DMS79 (cell line): ENCODE measurements around the gene METTL5.

Source experiments
- DNase-seq: peaks from one replicate; lab custom pipeline; 2025; lab: John Stamatoyannopoulos, UW

The METTL5 gene

DNA sequence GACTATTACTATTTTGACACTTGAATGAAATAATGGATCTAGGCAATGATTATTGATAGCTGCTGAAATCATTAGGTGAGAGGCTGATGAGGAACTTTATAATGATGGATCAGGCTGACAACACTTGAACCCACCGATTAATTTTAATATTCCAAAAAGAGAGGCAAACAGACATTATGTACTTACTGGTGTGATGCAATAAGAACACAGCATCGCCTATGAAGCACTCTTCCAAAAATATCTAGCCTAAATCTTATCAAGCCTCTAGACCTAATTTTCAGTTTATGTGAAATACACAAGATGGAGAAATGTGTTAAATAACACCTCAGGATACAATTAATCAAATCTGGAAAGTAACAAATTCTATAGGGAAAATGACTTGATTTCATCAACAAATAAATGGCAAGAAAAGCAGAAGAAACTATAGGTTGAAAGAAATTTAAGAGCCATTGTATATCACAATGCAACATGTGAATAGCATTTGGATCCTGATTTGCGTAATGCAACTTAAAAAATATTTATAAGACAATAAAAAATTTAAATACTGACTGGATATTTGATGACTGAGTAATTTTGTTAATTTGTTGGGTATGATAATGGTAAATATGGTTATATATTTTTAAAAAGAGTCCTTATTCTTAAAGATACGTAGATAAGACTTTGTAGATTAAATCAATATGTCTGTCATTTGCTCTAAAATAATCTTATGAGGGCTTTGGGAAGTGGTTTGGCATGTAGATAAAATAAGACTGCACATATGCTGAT lies 43.3 kb downstream of the METTL5 start:
- DNase-seq = no peak

- no peak for DNase-seq
Observed at GRCh38 chr2:169778446-169778845, 46.3 kb downstream of the METTL5 start.

DNA sequence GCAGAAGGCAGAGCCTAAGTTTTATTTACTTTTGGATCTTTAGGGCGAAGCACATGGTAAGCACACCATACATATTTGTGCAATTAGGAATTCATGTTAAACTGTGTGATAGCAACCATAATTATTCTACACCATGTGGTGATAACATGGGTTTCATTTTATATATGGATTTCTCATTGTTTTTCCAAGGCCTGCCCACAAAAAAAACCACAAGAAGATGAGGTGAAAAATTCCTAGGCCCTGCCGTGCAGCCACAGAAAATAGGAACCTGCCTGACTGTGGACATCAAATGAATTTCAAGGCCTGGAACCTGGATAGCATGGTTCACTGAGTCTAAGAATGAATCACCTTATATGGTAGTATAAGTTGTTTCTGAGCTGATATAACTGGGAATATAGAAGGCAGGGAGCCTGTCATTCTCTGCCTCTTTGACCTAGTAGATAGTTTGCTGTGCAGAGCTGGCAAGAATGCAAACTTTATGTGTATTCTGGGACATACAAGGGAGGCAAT lies 48.4 kb downstream of the METTL5 start:
- no peak for DNase-seq

- no peak for DNase-seq
Observed at GRCh38 chr2:169775765-169776164, 48.9 kb downstream of the METTL5 start.

GRCh38 chr2:169775354-169775753 lies 49.4 kb downstream of the METTL5 start:
- DNase-seq = no peak

GRCh38 chr2:169772651-169773050 lies 52.1 kb downstream of the METTL5 start:
- DNase-seq = no peak

- DNase-seq = no peak
Observed at GRCh38 chr2:169771612-169772011, 53.1 kb downstream of the METTL5 start.

GRCh38 chr2:169771021-169771420 lies 53.7 kb downstream of the METTL5 start:
- DNase-seq = no peak

- DNase-seq = no peak
Observed at GRCh38 chr2:169768262-169768995, 56.3 kb downstream of the METTL5 start.

GRCh38 chr2:169767243-169767888 lies 57.3 kb downstream of the METTL5 start:
- DNase-seq = no peak

DNA sequence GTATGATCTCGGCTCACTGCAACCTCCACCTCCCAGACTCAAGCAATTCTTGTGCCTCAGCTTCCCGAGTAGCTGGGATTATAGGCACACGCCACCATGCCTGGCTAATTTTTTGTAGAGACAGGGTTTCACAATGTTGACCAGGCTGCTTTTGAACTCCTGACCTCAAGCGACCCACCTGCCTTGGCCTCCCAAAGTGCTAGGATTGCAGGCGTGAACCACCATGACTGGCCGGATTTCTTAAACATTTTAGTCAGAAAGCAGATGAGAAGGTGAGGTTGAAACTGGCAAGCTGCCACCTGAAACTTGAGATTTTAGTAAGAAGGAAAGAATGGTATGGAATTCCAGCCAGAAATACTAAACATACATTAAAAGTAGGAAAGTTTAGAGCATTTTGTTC lies 59.2 kb downstream of the METTL5 start:
- DNase-seq = no peak

DNA sequence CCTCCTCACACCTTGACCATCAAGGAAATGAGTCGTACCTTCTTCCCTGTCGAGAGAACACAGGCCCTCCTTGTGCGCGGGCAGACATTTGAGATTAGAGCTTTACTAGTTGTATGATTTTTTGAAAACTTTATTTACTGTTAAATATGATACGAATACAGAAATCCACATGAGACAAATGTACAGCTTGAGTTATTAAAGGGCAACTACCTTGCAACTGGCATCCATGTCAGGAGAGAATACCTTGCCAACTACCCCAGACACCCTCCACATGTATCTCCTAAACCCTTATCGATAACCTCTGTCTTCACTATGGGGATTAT lies 62.8 kb downstream of the METTL5 start:
- no peak for DNase-seq
